Stimulated activated CD4-positive, alpha-beta T cell treated with anti-CD3 and anti-CD28 coated beads, Interleukin-15, amount 100 ng/mL, for 1 hour (primary cell): ENCODE data around the gene PLXNA4.
"Not testable (repeated sequence)": the region's sequence is repeated elsewhere in the genome, so short reads cannot be mapped to it uniquely, and the experiment has no call there.

Experiments used
- DNase-seq, 2 donors: peaks; one replicate each; pipeline ENCODE4 v3.0.0-alpha.2; 2020; ENCODE audit warnings: low read depth in 1 of 2, low spot score in 1 of 2

PLXNA4 gene, protein sequence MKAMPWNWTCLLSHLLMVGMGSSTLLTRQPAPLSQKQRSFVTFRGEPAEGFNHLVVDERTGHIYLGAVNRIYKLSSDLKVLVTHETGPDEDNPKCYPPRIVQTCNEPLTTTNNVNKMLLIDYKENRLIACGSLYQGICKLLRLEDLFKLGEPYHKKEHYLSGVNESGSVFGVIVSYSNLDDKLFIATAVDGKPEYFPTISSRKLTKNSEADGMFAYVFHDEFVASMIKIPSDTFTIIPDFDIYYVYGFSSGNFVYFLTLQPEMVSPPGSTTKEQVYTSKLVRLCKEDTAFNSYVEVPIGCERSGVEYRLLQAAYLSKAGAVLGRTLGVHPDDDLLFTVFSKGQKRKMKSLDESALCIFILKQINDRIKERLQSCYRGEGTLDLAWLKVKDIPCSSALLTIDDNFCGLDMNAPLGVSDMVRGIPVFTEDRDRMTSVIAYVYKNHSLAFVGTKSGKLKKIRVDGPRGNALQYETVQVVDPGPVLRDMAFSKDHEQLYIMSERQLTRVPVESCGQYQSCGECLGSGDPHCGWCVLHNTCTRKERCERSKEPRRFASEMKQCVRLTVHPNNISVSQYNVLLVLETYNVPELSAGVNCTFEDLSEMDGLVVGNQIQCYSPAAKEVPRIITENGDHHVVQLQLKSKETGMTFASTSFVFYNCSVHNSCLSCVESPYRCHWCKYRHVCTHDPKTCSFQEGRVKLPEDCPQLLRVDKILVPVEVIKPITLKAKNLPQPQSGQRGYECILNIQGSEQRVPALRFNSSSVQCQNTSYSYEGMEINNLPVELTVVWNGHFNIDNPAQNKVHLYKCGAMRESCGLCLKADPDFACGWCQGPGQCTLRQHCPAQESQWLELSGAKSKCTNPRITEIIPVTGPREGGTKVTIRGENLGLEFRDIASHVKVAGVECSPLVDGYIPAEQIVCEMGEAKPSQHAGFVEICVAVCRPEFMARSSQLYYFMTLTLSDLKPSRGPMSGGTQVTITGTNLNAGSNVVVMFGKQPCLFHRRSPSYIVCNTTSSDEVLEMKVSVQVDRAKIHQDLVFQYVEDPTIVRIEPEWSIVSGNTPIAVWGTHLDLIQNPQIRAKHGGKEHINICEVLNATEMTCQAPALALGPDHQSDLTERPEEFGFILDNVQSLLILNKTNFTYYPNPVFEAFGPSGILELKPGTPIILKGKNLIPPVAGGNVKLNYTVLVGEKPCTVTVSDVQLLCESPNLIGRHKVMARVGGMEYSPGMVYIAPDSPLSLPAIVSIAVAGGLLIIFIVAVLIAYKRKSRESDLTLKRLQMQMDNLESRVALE (N-terminal part only)

DNA sequence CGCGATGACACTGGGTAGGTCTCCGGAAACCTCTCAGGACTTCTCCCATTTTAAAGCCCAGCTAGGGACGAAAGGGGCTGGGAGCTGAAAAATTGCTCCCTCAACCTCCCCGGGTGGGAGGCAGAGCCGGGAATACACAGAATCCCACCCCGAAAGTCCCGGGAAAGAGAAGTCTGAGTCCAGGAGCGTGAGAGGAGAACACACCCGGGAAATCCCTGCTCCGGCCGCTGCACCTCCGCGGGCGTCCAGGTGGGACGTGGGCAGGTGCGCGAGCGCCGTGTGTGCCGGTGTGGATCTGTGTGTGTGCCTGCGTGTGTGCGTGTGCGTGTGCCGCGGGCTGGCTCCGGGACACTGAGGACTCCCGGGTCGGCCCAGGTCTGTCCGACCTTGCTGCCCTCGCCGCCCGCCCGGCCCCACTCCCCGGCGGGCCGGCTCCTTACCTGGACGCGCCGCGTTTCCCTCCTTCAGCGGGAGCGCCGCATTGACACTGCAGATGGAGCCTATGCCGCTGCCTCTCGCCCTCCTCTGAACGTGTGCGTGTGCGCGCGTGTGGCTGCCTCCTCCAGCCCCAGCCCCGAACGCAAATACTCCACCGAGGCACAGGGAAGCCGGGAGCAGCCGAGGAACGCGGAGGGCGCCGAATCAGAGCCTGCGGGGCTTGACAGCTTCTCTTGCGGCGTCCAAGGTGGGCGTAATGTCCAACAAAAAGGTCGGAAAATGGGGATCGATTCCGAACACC, at the start of gene PLXNA4:
PLXNA4 (minus strand) TSS at position 489 of the 739 bp plus-strand sequence. CDS start 67,777 bp downstream, outside the sequence.
- DNase-seq: no peak

DNA sequence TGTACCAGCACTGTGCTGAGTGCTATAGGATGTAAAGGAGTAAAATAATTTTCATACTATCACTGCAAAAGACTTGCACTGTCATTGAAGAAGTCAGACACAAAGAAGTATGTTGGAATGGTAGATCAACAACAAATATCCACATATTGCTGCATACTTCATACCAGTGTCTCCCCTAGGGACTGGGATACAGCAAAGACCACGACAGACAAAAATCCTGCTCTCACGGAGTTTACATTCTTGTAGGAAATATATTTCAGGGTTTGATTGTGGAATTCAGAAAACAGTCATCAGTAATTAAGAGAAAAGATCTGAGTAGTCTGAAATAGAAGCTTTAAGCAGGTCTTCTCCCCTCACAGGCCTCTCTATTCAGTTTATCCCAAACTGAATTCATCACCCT, 49.4 kb upstream of the PLXNA4 start:
- no peak for DNase-seq

- DNase-seq: no peak
Observed at GRCh38 chr7:132622081-132622480, 45.8 kb upstream of the PLXNA4 start.

GRCh38 chr7:132619967-132620366, 43.7 kb upstream of the PLXNA4 start:
- no peak for DNase-seq

DNA sequence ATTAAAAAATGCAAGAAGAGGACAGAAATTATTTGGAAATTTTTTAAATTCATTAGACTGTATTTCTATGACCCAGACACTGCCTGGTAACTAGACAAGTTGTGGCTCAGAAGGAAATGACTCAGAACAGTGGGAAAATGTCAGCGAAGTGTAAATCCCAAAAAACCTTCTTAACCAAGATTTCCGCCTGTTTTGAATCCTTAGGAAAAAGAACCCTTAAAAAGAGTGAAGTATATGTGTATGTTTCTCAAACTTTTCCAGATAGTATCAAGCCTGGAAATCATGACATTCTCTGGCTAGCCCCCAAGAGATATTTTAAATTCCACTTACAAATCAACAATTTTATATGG, 42.7 kb upstream of the PLXNA4 start:
- DNase-seq: no peak

GRCh38 chr7:132618271-132618955, 42.1 kb upstream of the PLXNA4 start:
- no peak for DNase-seq

GRCh38 chr7:132614428-132615318, 38.4 kb upstream of the PLXNA4 start:
- no peak for DNase-seq

DNA sequence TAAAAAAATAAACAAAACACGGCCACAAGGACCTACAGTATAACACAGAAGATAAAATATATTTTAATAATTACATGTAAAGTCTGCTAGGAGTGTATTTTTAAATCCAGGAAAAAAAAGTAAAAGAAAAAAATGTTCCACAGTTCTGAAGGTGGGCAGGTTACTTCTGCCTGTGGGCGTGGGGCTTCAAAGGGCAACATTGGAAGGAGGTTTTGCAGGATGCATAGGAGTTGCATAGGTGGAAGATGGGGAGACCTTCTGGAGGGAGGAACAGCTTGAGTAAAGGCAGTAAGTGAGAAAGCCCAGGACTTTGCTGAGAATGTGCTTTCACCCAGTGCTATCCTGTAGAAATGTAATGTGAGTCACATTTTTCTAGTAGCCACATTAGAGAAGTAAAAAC, 37.5 kb upstream of the PLXNA4 start:
- DNase-seq: no peak

- no peak for DNase-seq
Observed at GRCh38 chr7:132610995-132611394, 34.7 kb upstream of the PLXNA4 start.

DNA sequence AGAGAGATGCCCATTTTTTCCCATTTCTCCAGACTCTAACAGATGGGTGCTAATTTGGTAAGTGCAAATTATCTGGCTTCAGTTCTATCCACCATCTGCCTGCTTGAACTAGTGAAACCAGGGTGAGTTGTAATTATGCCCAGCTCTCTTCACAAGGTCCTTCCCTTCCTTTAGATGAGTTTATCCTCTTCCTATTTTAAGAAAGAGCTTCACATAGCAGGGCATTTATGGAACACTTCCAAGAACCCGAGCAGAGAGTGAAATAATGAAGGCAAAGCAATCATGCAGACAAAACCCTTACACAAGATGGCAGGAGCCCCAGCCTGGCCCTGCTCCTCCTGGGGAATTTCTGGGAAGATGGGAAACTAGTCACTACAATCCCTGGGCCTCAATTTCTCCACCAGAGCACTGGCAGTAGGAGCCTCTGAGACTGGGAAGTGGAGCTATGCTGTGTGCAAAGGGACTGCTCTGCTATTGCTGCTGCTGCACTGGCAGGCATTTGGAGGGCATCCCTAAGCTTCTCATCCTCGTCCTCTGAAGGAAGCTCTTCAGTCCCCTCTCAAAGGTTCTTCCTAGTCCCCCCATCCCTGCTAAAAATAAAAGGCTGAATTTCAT, 33.7 kb upstream of the PLXNA4 start:
- DNase-seq: no peak

DNA sequence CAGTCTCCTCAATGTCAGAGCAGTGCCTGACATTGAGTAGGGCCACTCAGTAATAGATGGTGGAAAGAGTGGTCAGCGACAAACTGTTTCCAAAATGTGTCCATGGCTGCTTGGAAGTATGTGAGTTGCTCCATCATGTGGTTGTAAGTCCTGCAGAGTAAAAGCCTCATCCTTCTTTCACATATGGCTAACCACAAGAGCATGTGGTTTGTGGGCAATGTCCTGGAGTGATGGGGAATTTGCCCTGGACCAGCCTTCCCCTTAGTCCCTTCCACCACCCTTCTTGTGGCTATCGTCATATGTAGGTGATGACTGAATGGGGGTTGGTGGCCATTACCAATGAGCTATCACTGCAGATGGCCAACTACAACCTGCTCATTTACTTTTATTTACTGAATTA, 33.0 kb upstream of the PLXNA4 start:
- no peak for DNase-seq

GRCh38 chr7:132608523-132608922, 32.3 kb upstream of the PLXNA4 start:
- no peak for DNase-seq

DNA sequence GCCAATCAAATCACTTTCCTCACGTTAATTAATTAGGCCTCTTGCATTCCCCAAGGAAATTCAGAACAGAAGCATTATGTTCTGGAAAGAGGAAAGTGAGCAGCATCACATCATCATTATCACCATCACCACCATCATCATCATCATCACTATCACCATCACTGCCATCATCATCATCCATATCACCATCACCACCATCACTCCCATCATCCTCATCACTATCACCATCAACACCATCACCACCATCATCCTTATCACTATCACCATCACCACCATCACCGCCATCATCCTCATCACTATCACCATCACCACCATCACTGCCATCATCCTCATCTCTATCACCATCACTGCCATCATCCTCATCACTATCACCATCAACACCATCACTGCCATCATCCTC, 31.4 kb upstream of the PLXNA4 start:
- no peak for DNase-seq

DNA sequence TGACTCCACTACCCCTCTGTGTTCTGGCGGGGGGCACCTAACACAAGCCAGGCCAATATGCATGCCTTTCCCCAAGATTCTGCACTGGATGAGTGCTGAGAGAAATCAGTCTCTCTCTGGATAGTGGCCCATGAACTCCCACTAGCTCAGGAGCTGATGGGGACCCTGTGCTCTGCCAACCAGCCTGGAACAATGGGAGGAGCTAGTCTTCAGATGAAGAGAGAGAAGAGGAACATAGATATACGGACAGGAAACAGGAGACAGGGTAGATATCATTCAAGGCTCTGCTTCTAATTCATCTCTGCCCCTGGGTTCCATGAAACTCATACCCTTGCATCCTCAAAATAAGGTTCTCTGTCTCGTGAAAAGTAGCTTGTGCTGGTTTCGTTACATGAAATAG, 27.9 kb upstream of the PLXNA4 start:
- no peak for DNase-seq

DNA sequence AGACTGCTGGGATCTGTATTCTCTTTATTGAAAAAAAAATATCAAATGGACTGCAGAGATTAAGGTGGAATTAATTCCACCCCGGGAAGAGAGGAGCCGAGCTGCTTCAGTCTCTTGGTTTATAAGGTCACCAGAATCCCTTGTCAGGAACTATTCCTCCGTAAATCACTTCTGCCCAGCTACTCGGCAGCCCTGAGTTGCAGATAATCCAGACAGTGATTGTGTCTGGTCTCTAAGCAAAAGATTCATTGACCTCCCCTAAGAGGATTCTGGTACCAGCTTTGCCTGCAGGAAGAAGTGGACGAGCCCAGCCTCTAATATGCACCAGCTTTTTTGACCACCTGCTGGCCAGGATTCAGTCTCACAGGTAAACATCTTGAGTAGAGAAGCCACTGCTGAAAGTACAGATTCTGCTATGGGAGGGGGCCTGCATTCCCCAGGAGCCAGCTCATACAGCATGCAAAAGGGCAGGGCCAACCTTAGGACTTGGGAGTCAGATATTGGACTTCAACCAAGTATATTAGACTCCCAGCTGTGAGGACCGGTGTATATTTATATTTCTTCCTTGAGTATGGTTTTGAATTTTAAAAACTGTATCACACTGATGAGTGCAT, 27.1 kb upstream of the PLXNA4 start:
- no peak for DNase-seq

- no peak for DNase-seq
Observed at GRCh38 chr7:132601783-132602182, 25.5 kb upstream of the PLXNA4 start.

GRCh38 chr7:132596588-132596987, 20.3 kb upstream of the PLXNA4 start:
- no peak for DNase-seq

- DNase-seq: not testable (repeated sequence)
Observed at GRCh38 chr7:132594741-132595140, 18.5 kb upstream of the PLXNA4 start.
